Measurements from ENCODE around the gene IGSF22. TPM values are rescaled to one million over a fixed set of nuclear protein-coding genes. Genes with fewer than 3 reads are reported as not detected.

Gene IGSF22
- polyA plus RNA-seq, 1 of the 3 experiments (the other 2 are of a cell fraction), result 0.02 TPM

- H3K9me2 ChIP-seq, result no peaks in the 10 kb centered on the region
- peaks cover 0 to 26% of the 10 kb centered on the region in 2 experiments; a peak in 2 of 4 replicates for H3K4me1 ChIP-seq (ENCODE audit: control insufficient read depth in 1 of 2, insufficient read depth in 2 of 2, low read depth in 1 of 2, low read length in 1 of 2)
- no peaks in the 10 kb centered on the region for H3K79me2 ChIP-seq (ENCODE audit: insufficient read depth)
- peaks cover 9% of the 10 kb centered on the region; the same call in 1 of the 2 replicates for H3K27me3 ChIP-seq (ENCODE audit: insufficient read depth)
- no peaks in the 10 kb centered on the region for H3K36me3 ChIP-seq (replicated peaks in 1 of 2; ENCODE audit: control insufficient read depth in 1 of 2, insufficient read depth in 2 of 2, low read length in 1 of 2)
- H3K9ac ChIP-seq, result no peak overlapping the region
- H4K20me1 ChIP-seq (ENCODE audit: insufficient read depth), result no peaks in the 10 kb centered on the region
- CTCF ChIA-PET, result interaction anchor here (1.3 to 4.9 kb wide), 3 partner anchors 15 to 25 kb away, joined by 5 to 25 read pairs (median 6); no protein-coding TSS in a partner anchor
- H3F3A ChIP-seq (replicated peaks; ENCODE audit: insufficient read depth), result no peaks in the 10 kb centered on the region
- POLR2A ChIA-PET, result interaction anchor here (0.6 to 1.6 kb wide), 6 partner anchors 13 to 1431 kb away, joined by 3 to 9 read pairs (median 4); partner anchors contain the start of genes LDHA and SPTY2D1
- no peaks in the 10 kb centered on the region for H3K9me3 ChIP-seq
- H3K27ac ChIP-seq (ENCODE audit: low read depth in 2 of 2, low read length in 1 of 2), result no peak overlapping the region
- H2AFZ ChIP-seq (ENCODE audit: low read depth), result peak overlapping the region; percentile 81; the same call in 1 of the 2 replicates
- 16% methylated on average over 30 of the region's 34 CpGs for WGBS (ENCODE audit: low lambda C conversion rate)
- peak overlapping the region; percentile 39 to 46; a peak in 3 of 4 replicates for H3K4me3 ChIP-seq (ENCODE audit: low read depth in 2 of 2, low read length in 1 of 2)
- TF ChIP-seq RFX5 (IDR thresholded peaks at IDR 0.05; ENCODE audit: low read length) (no peak), POLR2AphosphoS5 (IDR thresholded peaks at IDR 0.05; ENCODE audit: low read depth, low read length) (peak; percentile 52; the same call in 1 of the 2 replicates), GABPA (IDR thresholded peaks at IDR 0.05; ENCODE audit: low read depth) (peak; percentile 26; the same call in 1 of the 2 replicates), MXI1 (IDR thresholded peaks at IDR 0.05; ENCODE audit: low read depth, low read length) (peak; percentile 45; the same call in 1 of the 2 replicates), MEF2A (IDR thresholded peaks at IDR 0.05; ENCODE audit: borderline replicate concordance, low read depth) (no peak)
- peak overlapping the region; percentile 28; the same call in 1 of the 2 replicates for H3K4me2 ChIP-seq
- DNase-seq, result peak; percentile 90
These were observed 19.4 kb downstream of the IGSF22 start for GRCh38 chr11:18706330-18707243.

DNA sequence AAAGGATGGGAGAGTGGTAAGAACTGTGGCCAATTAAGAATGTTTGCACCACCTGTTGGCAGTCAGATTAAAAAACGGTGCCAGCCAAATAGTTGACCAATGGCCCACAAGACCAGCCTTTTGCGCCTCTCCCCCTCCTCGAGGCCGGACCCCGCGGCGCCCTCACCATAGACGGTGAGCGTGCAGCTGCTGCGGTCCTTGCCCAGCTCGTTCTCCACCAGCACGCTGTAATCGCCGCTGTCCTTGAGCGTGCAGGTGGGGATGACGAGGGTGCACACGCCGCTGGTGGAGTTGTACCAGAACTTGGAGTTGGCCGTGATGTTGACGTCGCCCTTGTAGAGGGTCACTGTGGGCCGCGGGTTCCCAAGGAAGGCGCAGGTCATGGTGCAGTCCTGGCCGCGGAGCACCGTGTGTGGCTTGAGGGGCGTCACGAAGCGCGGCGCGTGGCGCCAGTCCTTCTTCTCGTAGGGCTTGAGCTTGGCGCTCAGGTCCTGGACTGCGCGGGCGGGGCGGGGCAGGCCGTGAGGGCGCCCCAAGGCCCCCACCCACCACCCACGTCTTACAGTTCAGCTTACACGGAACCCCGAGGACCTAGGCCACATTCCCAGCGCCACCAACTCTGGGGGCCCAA lies 20.2 kb downstream of the IGSF22 start:
- Histone ChIP-seq H3F3A (replicated peaks; ENCODE audit: insufficient read depth) (no peaks in the 10 kb centered on the region), H3K27ac (ENCODE audit: low read depth in 2 of 2, low read length in 1 of 2) (peak overlapping the region in 1 of 2 experiments; percentile 39; a peak in 1 of 4 replicates), H3K79me2 (ENCODE audit: insufficient read depth) (no peaks in the 10 kb centered on the region), H3K4me2 (peak overlapping the region; percentile 69), H3K9me3 (no peaks in the 10 kb centered on the region), H3K9me2 (no peaks in the 10 kb centered on the region), H3K4me1 (ENCODE audit: control insufficient read depth in 1 of 2, insufficient read depth in 2 of 2, low read depth in 1 of 2, low read length in 1 of 2) (peaks cover 0 to 26% of the 10 kb centered on the region in 2 experiments; a peak in 2 of 4 replicates), H2AFZ (ENCODE audit: low read depth) (peak overlapping the region; percentile 35; the same call in 1 of the 2 replicates), H3K4me3 (ENCODE audit: low read depth in 2 of 2, low read length in 1 of 2) (peak overlapping the region; percentile 46 to 49; a peak in 3 of 4 replicates), H3K9ac (no peak overlapping the region), H3K27me3 (ENCODE audit: insufficient read depth) (peaks cover 9% of the 10 kb centered on the region; the same call in 1 of the 2 replicates), H4K20me1 (ENCODE audit: insufficient read depth) (no peaks in the 10 kb centered on the region), H3K36me3 (replicated peaks in 1 of 2; ENCODE audit: control insufficient read depth in 1 of 2, insufficient read depth in 2 of 2, low read length in 1 of 2) (no peaks in the 10 kb centered on the region)
- CTCF ChIA-PET, result interaction anchor here (1.8 to 4.9 kb wide), 4 partner anchors 16 to 600 kb away, joined by 6 to 25 read pairs (median 6); partner anchors contain the start of gene SAAL1
- TF ChIP-seq, protein P1, sequence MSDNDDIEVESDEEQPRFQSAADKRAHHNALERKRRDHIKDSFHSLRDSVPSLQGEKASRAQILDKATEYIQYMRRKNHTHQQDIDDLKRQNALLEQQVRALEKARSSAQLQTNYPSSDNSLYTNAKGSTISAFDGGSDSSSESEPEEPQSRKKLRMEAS (IDR thresholded peaks at IDR 0.05; ENCODE audit: low read depth), result peak; percentile 34; the same call in 1 of the 2 replicates
- TF ChIP-seq FOXJ3 (CRISPR knock-in tag; IDR thresholded peaks at IDR 0.05) (0 out of 2 replicates have a peak, but pooled peaks have one; percentile 34), EP300 (IDR thresholded peaks at IDR 0.05; ENCODE audit: borderline replicate concordance in 1 of 2, low read depth in 1 of 2, low read length in 1 of 2) (no peak)
- WGBS (ENCODE audit: low lambda C conversion rate), result 7% methylated on average over 3 of the region's 46 CpGs
- peak; percentile 72 for DNase-seq
- POLR2A ChIA-PET, result interaction anchor here (0.6 to 1.6 kb wide), 7 partner anchors 13 to 1430 kb away, joined by 3 to 9 read pairs (median 4); partner anchors contain the start of genes LDHA and SPTY2D1
